Measurements from ENCODE around the gene IGF2BP2. TPM values are rescaled to one million over a fixed set of nuclear protein-coding genes. Genes with fewer than 3 reads are reported as not detected.

Gene IGF2BP2
- total RNA-seq (2022; extraction: Qiagen RNA extraction), result 11.6 to 14.4 TPM (median 12.8 TPM) in 5 replicates

DNA sequence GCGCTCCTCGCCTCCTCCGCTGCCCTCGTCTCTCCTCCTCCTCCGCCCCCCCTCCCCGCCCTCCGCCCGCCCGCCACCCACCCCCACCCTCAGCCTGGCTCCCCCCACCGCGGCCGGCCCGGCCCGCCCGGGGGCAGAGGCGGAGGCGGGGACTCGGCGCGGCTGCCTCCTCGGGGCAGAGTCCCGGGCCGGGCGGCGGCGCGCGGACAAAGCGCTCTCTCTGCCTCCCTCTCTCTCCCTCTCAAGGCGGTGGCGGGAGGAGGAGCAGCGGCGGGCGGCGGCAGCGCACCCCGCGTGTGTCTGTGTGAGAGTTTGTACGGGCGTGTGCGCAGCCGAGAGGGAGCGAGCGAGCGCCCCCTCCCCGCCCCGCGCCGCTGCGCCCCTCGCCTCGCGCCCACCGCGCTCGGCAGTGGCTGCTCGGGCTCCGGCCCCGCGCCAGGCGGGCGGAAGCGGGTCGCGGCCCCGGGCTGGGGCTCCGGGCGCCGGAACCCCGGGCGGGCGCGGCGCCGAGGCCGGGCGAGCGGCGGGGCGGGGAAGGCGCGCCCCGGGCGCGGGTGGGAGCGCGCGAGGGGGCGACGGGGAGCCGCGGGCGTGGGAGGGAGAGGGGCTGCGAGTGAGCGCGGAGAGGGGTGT, at the start of gene IGF2BP2:
Gene IGF2BP2 (minus strand): TSS at position 37 of the 633 bp plus-strand sequence. CDS start 82 bp downstream, outside the sequence.

Other genes starting within 250 kb of the IGF2BP2 start
- gene SENP2, start 238.7 kb downstream of the IGF2BP2 start, total RNA-seq (2022; extraction: Qiagen RNA extraction), result 20.9 to 31.0 TPM (median 21.8 TPM) in 5 replicates
- gene TRA2B, start 113.0 kb upstream of the IGF2BP2 start, total RNA-seq (2022; extraction: Qiagen RNA extraction), result 165 to 192 TPM (median 174 TPM) in 5 replicates